GM19025 (cell line): ENCODE results near the gene ZNF467.
A peak's percentile ranks its signal among the peaks of the same experiment; 100 is the strongest.

Source experiments
- ATAC-seq: cut with Tn5 transposase; IDR thresholded peaks from one replicate; pipeline ENCODE4 v1.9.1; 2021; ENCODE audit warnings: mild to moderate bottlenecking, low read depth, moderate library complexity; ENCODE audit not compliant: unreplicated experiment

The ZNF467 gene

DNA sequence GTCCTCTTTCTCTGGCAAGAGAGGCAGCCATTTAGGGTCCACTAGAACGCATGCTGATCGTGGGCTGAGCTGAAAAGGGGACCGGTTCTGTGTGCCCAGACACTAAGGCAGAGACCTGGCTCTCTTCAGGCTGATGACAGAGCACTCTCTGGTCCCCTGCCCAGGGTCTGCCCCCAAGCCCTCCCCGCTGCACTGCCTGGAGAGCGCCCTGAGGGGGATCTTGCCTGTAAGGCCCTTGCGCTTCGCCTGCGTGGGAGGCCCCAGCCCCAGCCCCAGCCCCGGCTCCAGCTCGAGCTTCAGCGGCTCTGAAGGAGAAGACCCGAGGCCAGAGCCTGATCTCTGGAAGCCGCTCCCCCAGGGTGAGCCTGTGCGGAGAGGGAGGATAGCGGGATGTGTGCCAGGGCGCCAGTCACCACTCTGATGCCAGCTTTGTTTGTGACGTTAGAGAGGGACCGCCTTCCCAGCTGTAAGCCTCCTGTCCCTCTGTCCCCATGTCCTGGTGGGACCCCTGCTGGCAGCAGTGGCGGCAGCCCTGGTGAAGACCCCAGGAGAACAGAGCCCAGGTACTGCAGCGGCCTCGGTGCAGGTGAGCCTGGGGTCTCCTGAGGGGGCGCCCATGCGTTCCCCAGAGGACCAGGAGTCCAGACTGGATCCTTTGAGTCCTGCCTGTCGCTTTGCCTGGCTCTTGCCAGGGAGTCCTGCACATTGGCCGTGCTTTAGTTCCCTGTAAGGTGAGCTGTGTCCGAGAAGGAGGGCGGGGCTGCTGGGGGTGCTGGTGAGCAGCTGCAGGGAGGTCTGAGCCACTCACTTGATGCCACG, 43.2 kb downstream of the ZNF467 start:
- ATAC-seq, result no peak

GRCh38 chr7:149729586-149729982, 43.8 kb downstream of the ZNF467 start:
- no peak for ATAC-seq

GRCh38 chr7:149728491-149729375, 44.7 kb downstream of the ZNF467 start:
- no peak for ATAC-seq

DNA sequence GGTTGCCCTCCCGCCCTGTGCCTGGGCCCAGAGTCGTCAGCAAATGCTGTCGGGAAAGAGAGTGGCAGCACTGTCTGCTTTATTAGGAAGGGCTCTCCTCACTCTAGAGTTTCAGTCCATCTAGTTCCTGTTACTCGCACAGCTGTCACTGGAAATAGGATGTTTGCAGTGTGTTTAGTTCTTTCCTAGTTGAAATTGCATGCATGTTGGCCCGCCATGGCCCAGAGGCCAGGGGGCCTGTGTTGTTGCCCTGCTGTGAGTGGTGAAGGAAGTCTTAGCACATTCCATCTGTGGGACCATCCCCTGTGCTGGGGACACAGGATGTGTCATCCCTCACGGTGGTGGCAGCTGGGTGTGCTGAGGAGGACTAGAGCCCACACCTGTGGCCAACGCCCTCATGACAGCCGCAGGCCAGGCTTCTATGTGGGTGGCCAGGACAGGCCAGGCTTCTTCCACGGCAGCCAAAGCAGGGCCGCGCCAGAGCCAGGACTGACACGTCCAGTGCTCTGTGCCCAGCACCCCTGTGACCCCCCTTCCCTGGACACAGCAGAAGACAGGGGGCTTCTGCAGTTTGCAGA, 45.4 kb downstream of the ZNF467 start:
- ATAC-seq, result no peak

DNA sequence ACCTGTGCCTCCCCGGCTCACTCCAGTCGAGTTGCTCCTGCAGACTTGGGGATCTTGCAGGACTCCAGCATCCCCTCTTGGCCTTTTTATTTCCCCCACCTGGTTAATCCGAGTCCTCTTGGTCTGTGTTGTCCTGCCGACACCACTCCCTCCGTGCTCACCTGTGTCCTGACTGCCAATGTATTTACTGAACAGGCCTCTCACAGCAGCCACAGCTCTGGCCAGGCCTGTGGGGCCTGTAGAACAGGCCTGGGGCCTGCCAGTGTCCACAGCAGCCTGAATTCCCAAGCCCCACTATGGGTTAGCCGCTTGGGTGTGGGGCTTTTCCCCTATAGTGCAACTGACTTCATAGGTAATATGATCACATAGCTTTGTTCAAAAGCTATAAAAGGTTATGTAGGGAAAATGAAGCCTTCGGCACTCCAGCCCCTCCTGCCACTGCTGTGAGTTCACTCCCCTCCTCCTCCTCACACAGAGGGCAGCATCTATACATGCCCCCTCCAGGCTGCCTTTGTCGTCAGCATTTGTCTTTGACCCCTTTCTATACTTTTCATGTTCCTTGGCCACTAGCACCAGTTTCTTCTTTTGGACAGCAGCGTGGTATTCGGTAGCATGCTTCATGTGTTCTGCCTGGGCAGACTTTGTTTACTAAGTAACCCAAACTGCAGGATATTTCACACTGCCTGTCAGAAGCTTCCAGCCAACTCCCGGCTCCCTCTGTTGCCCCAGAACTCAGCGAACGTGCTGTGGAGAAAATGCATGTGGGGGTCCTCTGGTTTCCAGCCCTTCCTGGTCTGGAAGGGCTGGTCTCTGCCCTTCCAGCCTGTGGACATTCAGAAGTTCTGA, 46.1 kb downstream of the ZNF467 start:
- ATAC-seq, result no peak

DNA sequence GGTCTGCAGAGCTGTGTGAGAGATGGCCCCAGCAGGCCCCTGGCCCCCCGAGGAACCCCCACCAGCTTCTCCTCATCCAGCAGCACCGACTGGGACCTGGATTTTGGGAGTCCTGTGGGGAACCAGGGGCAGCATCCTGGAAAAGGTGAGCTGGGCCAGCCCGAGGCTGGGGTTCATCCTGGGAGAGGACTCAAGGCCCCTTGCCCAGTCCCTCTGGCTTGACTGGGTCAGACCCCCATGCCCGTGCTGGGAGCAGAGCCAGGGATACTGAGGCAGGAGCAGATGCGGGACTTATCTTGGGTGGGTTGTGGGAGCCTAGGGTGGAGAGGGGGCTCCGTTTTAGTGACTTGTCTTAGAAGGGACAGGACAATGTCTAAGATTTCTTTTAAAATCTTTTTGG, 47.5 kb downstream of the ZNF467 start:
- ATAC-seq, result no peak

- ATAC-seq, result no peak
Observed at GRCh38 chr7:149725426-149725821, 48.0 kb downstream of the ZNF467 start.

DNA sequence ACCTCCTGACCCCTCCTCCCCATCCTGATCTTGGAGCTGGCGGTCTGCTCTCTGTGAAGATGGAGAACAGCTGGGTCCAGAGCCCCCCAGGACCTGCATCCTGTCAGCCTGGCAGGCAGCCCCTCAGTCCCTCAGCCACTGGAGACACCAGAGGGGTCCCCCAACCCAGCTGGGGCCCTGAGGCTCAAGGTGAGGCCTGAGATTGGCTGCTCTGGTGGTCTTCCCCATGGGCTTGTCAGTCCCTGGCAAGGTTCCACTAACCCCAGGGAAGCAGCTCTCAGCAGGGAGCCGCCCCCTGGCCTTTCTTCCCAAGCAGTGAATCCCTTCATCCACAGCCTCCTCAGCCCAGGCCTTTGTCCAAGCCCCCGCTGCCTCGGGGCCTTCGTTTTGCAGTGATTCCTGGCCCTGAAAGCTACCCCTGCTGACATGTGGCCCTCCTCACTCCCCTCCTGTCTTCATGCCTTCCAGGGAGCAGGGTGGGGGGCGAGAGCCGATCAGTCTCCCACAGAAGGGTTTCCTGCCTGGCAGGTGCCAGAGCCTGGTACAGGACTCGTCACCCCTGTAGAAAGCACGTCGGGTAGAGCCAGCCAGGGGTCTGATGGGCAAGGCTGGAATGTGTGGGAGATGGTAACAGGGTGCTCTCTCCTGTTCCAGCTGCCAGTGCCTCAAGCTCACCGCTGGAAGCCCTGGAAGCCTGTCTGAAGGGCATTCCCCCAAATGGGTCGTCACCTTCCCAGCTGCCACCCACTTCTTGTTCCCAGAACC, 48.5 kb downstream of the ZNF467 start:
- ATAC-seq, result no peak

DNA sequence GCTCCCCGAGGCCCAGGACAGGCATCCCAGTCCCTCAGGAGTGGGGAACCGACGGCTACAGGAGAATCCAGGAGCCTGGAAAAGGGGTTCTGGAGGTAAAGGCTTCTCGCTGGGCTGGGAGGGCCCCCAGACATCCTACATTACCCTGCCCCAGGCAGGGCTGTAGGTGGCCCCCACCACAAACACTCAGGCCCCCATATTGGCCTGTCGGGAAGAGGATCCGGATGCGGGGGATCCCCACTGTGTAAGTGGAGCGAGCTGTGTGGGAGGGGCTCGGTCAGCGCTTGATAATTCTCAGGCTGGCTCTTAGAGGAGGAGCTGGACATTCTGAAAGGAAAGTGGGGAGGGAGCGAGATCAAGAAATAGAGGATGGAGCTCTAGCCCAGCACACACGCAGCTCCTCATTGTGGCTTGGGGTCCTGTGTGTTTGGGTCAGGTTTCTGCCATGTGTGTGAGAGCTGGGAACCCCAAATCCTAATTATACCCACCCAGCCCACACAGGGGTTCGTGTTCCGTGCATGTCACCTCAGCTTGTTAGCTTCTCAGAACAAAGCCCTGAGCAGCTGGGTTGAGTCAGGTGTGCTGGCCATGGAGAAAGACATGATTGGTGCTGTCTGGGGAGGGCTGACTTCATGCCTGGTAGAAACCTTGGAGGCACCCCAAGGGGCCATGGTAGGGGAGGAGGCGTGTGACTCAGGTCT, 49.4 kb downstream of the ZNF467 start:
- ATAC-seq, result no peak

DNA sequence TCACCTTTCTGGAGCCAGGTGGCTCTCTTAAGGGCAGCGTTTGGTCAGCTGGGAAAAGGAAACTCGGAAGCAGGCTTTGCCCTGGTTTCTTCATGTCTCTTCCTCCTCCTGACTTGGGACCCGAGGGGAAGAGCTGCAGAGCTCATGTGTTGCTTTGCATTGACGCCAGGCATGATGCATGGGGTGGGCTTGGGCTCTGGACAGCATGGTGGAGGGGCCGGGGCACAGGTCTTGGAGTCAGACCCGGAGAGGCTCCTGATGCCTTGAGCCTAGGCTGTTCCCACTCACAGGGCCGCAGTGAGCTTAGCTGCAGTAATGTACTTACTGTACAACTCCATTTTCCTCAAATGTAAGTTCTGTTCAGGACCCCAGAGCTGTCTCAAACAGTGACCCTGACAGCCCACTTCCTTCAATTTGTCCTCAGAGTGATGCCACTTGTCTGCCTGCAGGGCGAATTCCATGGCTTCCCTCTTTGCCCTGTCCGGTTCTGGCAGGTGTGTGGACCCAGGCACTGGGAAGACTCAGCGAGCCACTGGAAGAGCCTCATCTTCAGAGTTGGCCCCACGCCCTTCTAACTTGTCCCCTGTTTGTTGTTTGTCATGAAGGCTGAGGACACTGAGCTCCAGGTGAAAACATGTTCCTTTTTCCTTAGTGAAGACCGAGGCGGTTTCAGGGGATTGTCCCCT, 50.2 kb downstream of the ZNF467 start:
- no peak for ATAC-seq

GRCh38 chr7:149722356-149722957, 50.9 kb downstream of the ZNF467 start:
- no peak for ATAC-seq

DNA sequence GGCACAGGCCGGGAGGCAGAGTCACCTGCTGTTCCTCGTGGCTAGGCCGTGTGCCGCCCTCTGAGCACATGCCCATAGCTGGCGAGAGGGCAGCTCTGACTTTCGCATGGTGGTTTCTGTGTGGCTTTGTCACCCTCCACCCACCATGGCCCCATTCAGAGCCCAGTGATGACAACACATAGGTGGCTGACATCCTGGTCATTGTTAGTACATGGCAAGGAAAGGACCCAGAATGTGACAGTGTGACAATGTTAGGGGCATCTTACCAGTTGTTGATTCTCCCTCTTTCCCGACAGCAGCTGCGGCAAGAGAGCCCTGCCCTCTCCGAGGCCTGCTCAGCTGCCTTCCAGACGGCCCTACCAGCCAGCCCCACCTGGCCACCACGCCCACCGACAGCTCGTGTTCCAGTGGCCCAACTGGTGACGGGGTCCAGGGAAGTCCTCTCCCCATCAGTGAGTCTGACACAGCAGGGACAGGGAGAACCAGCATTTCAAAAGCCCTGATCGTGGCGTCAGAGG, 52.2 kb downstream of the ZNF467 start:
- peak; percentile 2 for ATAC-seq

DNA sequence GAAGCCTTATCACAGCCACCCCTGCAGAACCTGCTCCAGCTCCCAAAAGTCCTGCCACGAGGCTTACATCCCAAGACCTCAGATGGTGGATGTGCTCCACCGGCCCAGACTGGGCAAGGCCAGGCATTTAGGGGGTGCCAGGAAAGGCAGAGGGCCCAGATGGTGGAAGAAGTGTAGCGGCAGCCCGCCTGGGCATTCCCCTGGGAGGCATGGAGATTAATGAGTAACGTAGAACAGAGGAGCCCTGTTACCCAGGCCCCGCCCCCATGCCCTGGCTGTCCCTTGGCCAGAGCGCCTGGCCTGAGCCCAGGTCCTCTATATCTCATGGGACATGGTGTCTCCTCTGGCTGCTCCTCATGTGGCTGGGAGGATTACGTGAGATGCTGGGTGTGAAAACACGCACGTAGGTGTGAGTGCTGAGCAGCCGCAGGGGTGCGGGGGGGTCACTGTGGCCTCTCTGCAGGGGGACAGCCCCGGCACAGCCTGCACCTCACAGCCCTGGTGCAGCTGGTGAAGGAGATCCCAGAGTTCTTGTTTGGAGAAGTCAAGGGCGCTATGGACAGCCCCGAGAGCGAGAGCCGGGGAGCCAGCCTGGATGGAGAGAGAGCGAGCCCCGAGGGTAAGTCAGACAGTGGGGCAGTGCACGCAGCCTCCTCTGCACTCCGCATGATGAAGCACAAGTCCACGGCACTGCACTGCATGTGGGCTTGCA, 52.9 kb downstream of the ZNF467 start:
- peak; percentile 76 for ATAC-seq

- peak; percentile 47 for ATAC-seq
Observed at GRCh38 chr7:149719912-149720335, 53.5 kb downstream of the ZNF467 start.

DNA sequence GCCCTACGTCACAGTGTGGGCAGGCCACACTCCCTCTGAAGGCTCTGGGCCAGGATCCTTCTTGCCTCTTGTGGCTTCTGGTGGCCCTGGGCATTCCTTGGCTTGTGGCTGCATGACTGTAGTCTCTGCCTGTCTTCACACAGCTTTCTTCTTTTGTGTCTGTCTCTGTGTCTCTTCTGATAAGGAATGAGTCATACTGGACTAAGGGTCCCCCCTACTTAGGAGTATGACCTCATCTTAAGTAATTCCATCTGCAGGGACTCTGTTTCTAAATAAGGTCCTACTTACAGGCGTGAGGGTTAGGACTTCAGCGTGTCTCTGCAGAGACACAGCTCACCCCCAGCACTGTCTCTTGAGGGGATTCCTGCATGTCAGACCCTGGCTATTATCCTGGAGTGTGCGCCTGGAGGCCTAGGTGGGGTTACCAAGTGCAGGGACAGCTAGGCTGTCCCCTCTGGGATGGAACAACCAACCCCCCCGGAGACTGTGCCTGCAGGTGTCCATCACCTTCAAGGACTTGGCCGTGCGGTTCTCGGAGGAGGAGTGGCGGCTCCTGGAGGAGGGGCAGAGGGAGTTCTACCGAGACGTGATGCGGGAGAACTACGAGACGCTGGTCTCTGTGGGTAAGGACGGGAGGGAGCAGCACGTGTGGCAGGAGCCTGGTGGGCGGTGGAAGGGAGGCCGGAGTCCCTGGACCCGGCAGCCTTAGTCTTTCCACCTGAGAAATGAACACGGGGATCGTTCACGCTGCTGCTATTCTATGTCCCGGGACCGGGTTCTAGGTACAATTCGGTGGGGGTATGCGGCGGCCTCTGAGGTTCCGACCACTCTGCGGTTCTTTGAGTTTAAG, 54.1 kb downstream of the ZNF467 start:
- ATAC-seq, result no peak

DNA sequence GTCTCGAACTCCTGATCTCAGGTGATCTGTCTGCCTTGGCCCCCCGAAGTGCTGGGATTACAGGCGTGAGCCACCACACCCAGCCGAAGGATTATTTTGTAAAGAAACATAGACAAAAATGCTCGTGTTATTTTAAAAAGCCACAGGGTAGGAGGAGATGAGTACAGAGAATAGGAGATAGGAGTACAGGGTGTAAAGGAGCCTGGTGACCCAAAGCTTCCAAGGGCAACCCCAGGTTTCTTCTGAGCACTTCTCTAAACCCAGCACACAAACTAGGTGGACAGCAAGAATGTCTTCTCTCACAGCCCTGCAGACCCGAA, 54.7 kb downstream of the ZNF467 start:
- ATAC-seq, result no peak
